NCI-H146 (cell line): ENCODE data around the gene ERAS.
"Not testable (repeated sequence)": the region's sequence is repeated elsewhere in the genome, so short reads cannot be mapped to it uniquely, and the experiment has no call there.

Source experiments
- DNase-seq: peaks from one replicate; lab custom pipeline; 2025; lab: John Stamatoyannopoulos, UW

The ERAS gene

GRCh38 chrX:48798318-48798717 is 28.0 kb upstream of the ERAS start:
- DNase-seq: no peak

GRCh38 chrX:48800574-48801279 is 25.6 kb upstream of the ERAS start:
- DNase-seq: peak; percentile 11

- peak; percentile 98 for DNase-seq
Observed at GRCh38 chrX:48801280-48802088, 24.8 kb upstream of the ERAS start, which contains the start of gene HDAC6. Gene HDAC6, plus strand, starts transcription at chrX:48802067. Its CDS starts 626 bp downstream, at chrX:48802693.

- peak; percentile 89 for DNase-seq
Observed at GRCh38 chrX:48802089-48802904, 24.0 kb upstream of the ERAS start.

- no peak for DNase-seq
Observed at GRCh38 chrX:48802905-48803200, 23.5 kb upstream of the ERAS start.

GRCh38 chrX:48806081-48806480 is 20.2 kb upstream of the ERAS start:
- DNase-seq: no peak

- DNase-seq: no peak
Observed at GRCh38 chrX:48813644-48814043, 12.7 kb upstream of the ERAS start.

GRCh38 chrX:48814722-48815121 is 11.6 kb upstream of the ERAS start:
- DNase-seq: no peak

- no peak for DNase-seq
Observed at GRCh38 chrX:48815266-48815665, 11.0 kb upstream of the ERAS start.

GRCh38 chrX:48816014-48816810 is 10.1 kb upstream of the ERAS start:
- DNase-seq: no peak

GRCh38 chrX:48818098-48818497 is 8.2 kb upstream of the ERAS start:
- DNase-seq: no peak

GRCh38 chrX:48818866-48819265 is 7.4 kb upstream of the ERAS start:
- DNase-seq: no peak

GRCh38 chrX:48819394-48819793 is 6.9 kb upstream of the ERAS start:
- DNase-seq: not testable (repeated sequence)

GRCh38 chrX:48823053-48823452 is 3.3 kb upstream of the ERAS start:
- DNase-seq: no peak

- no peak for DNase-seq
Observed at GRCh38 chrX:48824066-48824465, 2.2 kb upstream of the ERAS start.

GRCh38 chrX:48826876-48827653 is 752 bp downstream of the ERAS start:
- no peak for DNase-seq

GRCh38 chrX:48827654-48827968 is 1.3 kb downstream of the ERAS start:
- DNase-seq: no peak

- no peak for DNase-seq
Observed at GRCh38 chrX:48829016-48829735, 2.9 kb downstream of the ERAS start.

- DNase-seq: no peak
Observed at GRCh38 chrX:48831136-48831908, 5.0 kb downstream of the ERAS start.

- DNase-seq: no peak
Observed at GRCh38 chrX:48831909-48832291, 5.6 kb downstream of the ERAS start.
